Measurements from ENCODE around the gene FAM124B.
"Not testable (repeated sequence)": the region's sequence is repeated elsewhere in the genome, so short reads cannot be mapped to it uniquely, and the experiment has no call there.

FAM124B gene

DNA sequence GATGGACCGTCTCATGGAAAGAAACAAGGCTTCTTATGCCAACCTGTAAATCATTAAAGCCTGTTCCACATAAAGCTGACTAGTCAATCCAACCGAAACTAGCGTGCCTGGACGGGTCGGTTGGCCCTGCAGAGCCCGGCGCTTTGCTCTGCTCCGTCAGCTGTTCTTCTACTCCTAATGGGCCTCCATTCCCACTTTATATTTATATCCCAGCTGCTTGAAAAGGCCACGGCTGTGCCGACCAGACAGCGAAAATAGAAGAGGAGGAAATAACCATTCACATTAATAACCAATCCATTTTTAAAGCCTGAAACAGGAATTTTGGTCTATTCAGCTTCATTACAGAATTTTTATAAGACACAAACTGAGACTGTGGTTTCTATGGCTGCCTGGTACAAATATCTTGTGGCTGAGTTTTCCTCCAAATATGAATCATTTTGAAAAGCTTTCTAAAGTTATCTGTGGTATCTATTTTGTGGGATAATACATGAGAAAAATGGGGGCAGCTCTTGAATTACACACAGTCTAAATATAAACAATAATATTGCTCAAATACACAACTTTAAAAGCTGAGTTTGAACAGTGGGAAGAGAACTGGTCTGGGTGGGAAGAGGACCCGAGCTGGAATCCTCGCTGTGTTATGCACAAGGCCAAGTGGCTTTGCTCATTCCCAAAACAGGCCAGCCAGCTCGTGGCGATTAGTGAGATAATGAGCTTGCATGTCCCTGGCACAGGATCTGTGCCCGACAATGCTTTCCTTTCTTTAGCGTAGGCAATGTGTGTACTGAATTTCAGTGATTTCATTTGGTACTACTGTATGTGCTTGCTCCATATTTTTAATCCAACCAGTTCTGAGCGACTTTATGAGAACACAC lies 10.5 kb upstream of the FAM124B start:
- DNase-seq, result no peak

DNA sequence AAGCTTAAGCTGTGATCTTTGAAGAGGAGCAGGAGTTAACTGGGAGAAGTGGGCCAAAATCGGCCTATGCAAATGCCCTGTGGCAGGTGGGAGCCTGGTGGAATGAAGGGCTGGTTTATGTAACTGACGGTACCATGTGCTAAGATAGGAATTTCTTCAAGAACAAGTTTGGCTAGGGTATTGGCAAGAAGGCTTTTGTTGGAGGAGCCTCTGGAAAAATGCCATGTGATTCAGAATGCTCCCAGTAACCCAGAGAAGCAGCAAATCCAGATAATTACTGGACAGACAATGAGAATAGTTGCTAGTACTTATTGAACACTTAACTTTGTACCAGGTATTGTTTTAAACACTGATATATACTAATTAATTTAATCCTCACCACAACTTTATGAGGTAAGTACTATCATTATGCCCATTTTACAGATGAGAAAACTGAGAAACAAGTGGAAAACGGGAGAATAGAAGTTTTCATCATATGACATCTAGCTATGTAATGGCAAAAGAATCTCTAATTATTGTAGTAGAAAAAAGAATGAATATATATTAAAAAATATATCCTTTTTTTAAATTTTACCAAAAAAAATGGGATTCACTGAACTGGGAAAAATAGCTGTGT lies 9.1 kb upstream of the FAM124B start:
- DNase-seq, result no peak

DNA sequence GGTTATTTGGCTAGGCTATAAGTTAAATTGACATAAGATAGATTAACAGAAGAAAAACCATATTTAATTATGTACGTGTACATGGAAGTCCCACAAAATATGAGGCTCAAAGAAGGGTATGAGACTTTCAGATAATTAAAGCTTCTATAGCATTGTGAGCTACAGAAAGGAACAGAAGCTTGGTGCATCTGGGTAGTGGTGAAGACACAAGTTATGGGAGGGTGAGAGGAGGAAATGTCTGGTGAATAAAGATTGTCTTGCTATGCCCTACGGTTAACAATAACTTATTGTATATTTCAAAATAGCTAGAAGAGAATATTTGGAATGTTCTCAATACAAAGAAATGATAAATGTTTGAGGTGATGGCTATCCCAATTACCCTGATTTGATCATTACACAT lies 6.8 kb upstream of the FAM124B start:
- no peak for DNase-seq

DNA sequence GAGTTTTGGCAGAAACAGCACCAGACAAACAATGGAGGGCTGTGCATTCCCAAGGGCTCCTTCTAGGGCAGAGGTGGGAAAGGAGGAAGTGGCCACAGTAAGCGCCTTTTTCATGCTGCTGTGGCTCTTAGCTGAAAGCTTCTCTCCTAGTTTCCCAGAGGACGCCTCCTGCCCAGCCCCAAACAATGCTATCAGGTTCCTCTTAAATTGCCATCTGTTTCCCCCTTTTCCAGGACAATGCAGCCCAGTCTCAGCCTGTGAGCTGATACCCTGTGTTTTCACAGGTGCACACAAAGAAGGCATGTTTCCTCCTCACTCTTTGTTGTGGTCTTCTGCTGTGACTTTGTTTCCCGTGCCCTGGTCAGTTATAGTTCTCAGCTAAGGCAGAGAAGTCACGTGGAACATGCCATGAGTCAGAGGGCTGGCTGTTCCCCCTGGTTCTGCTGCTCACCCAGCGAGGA lies 5.4 kb upstream of the FAM124B start:
- no peak for DNase-seq

DNA sequence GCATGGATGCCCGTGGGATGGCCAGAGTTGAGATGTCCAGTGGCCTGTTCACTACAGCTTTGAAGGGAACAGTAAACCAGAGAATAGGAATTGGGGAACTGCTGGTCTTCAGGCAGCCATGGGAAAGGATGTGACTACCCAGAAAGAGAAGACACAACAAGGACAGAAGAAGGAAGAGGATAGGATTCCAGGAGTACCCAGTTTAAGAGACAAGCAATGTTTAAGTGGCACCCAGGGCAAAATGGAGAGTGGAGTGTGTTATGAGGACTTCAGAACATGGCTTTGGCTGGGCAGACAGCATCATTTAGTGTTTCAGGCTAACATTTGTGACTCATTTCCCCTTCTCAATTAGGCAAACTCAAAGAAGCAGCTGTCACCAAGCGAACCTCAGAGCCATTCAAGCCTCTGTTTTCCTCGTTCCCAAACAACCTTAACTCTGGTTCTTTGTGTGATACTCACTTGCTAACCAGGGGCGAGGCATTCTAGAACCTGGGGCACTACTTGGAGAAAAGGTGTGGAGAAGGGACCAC lies 4.0 kb upstream of the FAM124B start:
- DNase-seq, result peak; percentile 16 to 22

DNA sequence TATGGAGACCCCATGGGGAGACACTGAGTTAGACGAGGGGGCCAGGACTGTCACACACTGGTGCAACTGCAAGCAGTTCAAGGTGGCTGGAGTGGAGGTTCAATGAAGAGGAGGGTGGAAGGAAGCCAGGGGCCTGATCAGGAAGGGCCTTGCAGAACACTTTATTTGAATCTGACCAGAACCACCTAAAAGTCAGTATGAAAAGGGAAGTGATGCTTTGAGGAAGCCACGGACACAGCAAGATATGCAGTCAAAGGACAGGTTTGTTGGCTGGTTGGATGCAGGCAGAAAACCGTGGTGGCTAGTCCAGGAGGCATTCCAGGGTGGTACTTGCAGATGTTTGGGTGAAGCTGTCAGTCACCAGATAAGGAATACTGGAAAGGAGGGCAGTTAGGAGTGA lies 3.5 kb upstream of the FAM124B start:
- peak; percentile 12 to 15 for DNase-seq

DNA sequence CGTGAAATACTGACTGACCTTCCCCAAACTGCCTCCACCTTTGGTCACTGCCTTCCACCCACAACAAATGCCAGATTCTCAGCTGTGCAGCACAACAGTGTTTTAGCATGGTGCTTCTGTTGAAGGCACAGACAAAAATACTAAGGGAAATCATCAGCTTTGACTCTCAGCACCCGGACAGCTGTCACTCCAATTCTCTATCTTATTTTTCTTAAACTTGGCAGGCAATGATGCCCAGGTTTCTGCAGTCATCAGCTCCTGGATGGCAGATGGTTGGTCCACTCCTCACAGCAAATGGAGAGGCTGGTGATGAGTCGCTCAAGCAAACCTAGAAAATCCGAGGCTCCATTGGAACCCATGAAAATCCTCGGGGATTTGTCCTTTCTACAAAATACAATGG lies 2.9 kb upstream of the FAM124B start:
- DNase-seq, result no peak

DNA sequence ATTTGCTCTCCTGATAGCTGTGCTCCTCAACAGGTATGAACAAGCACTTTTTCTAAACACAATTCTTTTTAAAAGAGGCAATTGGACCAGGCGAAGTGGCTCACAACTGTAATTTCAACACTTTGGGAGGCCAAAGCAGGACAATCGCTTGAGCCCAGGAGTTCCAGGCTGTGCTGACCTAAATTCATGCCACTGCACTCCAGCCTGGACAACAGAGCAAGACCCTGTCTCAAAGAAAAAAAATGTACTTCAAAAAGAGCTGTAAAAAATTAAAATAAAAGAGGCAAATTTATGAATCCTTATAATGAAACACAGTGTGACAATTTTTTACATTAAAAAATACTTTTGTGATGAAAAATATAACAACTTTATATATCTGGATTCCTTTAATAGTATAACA lies 1.8 kb upstream of the FAM124B start:
- no peak for DNase-seq

DNA sequence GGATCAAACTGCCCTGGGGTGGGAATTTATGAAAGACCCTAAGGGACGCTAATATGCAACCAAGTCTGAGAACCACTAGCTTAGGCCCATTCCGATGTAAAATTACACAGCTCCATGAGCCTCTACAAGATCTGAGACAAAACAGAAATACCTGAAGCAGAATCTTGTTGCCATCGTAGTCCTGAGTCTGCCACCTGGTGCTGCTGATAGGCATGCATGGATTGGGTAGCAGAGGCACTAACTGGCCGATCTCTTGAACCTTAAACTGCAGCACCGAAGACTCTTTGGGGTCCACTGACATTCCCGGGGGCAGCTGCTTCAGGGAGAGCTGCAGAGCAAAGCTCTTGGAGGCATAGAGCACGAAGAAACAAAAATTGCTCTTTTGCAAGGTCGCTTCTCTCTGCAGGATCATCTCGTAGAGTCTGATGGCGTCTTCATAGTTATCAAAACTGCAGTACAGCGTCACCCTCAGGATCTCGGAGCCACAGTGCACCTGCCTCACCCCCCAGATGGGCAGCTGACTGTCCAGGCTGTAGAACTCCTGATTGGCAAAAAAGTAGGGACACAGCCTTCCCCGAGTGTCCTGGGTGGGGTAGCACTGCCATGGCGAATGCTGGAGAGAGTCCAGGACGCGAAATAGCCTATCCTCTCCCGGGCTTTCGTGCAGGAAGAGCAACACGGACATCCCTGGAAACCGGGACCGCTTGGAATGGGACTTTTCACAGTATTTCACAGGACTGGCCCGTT lies 848 bp downstream of the FAM124B start:
- no peak for DNase-seq

DNA sequence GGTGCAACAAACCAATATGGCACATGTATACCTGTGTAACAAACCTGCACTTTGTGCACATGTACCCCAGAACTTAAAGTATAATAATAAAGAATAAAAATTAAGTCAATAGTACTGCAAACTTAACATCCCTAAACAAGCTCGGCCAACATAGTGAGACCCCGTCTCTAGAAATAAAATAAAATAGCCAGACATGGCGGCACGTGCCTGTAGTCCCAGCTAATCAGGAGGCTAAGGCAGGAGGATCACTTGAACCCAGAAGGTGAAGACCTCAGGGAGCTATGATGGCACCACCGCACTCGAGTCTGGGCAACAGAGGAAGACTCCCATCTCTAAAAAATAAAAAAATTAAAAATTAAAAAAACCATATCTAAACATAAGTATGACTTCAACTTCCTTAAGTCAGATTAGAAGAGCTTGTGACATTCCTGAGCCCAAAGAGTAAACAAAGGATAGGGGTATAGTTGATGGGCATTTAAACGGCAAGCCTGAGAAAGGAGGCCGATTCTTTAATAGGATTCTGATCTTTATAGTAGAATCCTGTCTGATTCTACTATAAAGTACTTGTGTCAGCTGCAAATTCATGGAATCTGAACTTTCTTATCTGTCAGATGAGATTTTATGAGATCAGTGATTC lies 1.6 kb downstream of the FAM124B start:
- no peak for DNase-seq

DNA sequence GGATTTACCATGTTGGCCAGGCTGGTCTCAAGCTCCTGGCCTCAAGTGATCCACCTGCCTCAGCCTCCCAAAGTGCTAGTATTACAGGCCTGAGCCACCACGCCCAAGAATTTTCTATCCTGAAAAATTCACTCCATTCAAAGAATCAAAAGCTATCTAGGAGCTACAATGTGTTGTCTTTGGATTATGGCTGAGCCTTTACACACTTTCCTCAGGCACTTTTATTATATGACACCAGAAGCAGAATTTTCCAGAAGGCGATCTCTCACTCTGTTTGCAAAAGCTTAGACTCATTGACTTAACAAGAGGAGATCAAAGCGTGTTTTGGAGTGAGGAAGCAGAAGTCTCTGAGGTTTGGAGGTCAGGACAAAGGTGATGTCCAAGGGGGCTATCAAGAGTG lies 3.6 kb downstream of the FAM124B start:
- no peak for DNase-seq

DNA sequence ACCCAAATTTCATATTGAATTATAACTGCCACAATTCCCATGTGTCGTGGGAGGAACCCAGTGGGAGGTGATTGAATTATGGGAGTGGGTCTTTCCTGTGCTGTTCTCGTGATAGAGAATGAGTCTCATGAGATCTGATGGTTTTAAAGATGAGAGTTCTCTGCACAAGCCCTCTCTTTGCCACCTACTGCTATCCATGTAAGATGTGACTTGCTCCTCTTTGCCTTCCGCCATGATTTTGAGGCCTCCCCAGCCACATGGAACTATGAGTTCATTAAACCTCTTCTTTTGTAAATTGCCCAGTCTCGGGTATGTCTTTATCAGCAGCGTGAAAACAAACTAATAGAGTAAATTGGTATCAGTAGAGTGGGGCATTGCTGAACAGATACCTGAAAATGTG lies 4.8 kb downstream of the FAM124B start:
- DNase-seq, result not testable (repeated sequence)

DNA sequence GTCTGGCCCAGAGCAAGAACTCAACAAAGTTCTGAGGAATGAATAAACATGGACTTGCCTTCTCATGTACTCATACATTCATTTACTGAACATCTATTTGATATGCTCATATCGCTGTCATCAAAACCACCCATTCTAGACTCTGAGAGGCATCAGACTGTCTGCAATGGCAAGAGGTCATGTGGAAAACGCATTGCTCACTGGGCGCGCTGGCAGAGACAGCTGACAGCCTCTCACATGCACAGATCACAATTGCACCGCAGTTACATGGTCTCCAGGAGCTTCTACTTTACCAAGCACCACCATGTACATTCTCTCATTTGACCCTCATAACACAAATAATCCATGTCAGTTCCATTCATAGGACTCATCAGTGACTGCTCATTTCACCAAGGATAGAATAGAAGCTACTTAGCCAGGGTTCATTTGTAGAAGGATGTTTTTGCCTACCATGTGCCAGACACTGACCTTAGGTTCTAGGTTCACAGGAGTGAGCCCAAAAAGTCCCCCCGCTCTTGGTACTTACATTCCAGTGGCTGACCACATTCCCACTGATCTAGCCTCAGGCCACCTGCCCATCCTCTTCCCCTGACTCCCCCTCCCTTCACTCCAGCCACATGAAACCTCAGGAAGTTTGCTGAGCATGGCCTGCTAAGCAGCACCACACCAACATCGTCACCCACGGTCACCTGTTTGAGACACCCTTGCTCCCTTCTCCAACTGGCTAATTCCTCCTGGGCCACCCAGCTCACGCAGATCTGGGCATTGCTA lies 6.1 kb downstream of the FAM124B start:
- DNase-seq, result no peak

DNA sequence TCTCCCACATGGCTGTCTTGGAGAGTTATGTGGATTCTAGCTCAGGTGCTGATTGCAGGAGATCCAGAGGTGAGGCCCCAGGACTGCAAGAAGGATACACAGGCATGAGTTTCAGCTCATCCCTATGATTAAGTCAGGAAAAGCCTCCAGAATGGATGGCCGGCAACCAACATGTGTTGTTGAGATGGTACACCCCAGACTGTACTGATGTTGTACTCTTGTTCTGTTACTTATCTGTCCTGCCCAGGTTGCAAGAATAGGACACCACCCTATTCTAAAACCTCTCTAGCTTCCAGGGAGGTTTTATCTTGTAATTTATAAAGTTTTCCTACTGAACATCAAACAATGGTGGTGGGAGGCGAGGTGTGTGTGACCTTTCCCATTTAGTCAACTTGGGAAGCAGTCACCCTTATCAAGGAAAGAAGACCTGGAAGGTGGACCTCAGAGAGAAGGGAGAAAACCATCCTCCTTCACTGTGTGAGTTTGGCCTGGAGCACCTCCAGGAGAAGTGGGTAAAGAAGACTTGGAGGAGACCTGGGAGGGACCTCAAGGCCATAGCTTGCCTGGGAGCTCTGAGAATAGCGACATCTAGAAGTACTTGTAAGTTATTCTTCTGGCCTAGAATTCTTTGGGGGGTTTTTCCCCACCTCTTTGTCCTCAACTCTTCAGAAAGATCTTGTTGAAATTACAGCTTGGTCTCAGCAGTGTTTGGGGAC lies 8.6 kb downstream of the FAM124B start:
- DNase-seq, result no peak

DNA sequence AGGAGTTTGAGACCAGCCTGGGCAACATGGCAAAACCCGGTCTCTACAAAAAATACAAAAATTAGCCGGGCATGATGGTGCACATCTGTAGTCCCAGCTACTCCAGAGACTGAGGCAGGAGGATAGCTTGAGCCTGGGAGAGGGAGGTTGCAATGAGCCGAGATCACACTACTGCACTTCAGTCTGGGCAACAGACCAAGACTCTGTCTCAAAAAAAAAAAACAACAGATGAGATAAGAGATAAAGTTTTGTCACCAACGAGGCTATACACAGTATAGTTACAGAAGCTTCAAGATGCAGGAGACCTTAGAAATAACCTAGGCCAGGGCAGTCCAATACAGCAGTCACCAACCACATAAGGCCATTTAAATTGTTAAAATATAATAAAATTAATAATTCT lies 9.4 kb downstream of the FAM124B start:
- no peak for DNase-seq

DNA sequence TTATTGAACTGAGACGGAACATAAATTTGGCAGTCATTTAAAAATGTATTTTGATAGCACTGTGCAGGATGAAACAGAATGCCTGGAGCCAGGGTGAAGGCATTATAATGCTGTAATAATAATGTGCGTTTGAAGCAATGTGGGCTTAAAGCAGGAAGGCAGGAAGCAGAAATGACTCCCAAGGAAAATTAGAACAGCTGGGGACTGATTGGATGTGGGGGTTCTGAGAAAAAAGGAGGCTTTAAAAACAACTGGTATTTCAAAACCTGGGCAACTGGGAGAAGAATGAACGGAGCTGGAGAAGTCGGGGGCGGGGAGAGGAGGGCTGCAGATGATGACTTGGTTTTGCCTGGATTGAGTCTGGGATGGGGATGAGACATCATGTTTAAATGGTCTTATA lies 12.6 kb downstream of the FAM124B start:
- DNase-seq, result no peak

DNA sequence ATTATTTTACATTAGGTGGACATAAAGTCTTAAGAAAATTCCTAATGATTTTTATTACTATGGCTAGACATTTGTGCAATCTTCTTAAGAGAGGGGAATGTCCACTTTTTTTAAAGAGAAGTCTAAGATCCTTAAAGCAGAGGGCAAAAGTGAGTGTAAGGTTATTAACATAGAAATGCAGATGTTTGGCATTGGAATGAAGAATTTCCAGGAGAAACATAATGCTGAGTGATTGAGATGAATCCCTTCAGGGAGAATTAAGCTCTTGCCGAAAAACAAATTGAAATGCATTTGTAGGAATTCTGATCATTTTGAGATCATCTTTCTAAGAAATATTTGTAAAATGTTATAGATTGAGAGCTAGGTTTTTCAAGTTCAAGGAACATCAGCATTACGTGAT lies 15.0 kb downstream of the FAM124B start:
- DNase-seq, result no peak

DNA sequence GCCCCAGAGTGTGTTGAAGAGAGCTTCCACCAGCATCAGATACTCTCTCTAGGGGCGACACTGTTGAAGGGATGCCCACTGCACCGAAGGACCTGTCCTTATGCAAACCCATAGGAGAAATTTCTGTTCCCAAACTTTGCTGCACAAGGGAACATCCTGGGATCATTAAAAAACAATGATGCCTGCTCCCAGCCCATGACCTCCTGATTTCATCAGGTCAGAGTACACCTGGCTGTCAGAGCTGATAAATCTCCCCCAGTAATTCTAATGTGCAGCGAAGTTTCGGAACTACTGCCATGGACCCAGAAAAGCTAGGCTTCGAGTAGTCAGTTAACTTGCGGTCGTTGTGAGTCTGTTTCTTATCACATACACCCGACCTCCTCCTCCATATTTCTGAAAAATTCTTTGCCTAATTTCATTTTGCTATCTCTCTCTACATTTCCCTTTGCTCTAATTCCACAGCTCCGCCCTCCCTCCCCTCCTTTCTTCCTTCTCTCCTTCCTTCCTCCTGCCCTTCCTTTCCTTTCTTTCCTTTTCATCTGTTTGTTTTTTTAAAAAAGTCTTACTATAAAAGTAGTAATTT lies 18.8 kb downstream of the FAM124B start:
- DNase-seq, result no peak

DNA sequence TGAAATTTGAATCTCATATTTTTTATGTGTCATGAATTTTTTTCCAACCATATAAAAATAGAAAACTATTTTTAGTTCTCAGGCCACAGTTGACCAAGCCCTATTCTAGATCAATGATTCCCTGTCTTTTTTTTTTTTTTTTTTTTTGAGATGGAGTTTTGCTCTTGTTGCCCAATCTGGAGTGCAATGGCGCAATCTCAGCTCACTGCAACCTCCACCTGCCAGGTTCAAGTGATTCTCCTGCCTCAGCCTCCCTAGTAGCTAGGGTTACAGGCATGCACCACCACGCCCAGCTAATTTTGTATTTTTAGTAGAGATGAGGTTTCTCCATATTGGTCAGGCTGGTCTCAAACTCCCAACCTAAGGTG lies 19.6 kb downstream of the FAM124B start:
- DNase-seq, result not testable (repeated sequence)

DNA sequence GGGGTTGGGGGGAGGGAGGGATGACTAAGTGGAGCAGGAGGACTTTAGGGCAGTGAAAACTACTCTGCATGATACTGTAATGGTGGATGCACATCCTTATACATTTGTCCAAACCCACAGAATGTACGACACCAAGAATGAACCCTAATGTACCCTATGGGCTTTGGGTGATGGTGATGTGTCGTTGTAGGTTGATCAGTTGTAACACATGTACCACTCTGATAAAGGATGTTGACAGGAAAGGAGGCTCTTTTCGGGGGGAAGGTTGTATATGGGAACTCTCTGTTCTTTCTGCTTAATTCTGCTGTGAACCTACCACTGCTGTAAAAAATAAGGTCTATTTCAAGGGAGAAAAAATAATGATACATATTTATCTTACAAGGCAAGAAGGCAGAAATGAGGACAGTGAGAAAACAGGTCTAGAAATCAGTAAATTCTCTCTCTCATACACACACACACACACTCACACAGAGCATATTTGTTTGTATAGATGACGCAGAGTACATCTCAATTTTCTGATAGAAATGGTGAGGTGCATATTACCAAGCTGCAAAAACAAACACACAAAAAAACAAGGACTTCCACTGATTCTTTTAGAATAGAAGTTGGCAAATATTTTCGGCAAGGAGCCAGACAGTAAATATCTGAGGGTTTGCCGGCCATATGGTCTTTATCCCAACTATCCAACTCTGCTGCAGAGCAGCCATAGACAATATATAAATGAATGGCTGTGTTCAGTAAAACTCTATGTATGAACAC lies 20.2 kb downstream of the FAM124B start:
- no peak for DNase-seq

Measured in Kasumi-1 (cell line).